ENCODE results near the gene EXD1.

DNA sequence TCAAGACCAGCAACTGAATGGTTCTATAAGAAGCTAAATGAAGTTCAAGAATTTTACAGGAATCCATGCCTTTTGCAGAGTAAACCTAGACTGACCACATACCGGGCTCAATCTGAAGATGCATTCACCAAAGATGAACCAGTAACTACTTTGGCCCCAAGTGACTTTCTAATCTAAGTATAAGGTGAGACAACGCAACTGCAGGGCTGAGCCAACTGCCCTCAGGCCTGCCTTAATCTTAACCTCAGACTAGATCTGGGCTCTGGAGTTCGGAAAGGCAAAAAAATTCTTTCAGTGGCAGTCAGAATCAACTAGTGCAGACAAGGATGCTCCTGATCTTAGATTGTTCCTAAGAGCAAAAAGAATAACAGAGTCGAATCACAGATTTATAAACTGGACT is 48.3 kb downstream of the EXD1 start:
- TF ChIP-seq RBM22 (optimal IDR thresholded peaks at IDR 0.05; ENCODE audit: low read length) (no peak), SUZ12 (IDR thresholded peaks at IDR 0.05; ENCODE audit: low read depth, low read length) (no peak), TCF7L2 (IDR thresholded peaks at IDR 0.05; ENCODE audit: low read depth, low read length) (no peak), EP300 (IDR thresholded peaks at IDR 0.05; ENCODE audit: low read depth in 2 of 2, low read length in 2 of 2) (no peak), EP300 (CRISPR knock-in tag; IDR thresholded peaks at IDR 0.05; ENCODE audit: borderline replicate concordance) (no peak), ZBTB38 (CRISPR knock-in tag; IDR thresholded peaks at IDR 0.05) (no peak)
- TF ChIP-seq, protein P1, sequence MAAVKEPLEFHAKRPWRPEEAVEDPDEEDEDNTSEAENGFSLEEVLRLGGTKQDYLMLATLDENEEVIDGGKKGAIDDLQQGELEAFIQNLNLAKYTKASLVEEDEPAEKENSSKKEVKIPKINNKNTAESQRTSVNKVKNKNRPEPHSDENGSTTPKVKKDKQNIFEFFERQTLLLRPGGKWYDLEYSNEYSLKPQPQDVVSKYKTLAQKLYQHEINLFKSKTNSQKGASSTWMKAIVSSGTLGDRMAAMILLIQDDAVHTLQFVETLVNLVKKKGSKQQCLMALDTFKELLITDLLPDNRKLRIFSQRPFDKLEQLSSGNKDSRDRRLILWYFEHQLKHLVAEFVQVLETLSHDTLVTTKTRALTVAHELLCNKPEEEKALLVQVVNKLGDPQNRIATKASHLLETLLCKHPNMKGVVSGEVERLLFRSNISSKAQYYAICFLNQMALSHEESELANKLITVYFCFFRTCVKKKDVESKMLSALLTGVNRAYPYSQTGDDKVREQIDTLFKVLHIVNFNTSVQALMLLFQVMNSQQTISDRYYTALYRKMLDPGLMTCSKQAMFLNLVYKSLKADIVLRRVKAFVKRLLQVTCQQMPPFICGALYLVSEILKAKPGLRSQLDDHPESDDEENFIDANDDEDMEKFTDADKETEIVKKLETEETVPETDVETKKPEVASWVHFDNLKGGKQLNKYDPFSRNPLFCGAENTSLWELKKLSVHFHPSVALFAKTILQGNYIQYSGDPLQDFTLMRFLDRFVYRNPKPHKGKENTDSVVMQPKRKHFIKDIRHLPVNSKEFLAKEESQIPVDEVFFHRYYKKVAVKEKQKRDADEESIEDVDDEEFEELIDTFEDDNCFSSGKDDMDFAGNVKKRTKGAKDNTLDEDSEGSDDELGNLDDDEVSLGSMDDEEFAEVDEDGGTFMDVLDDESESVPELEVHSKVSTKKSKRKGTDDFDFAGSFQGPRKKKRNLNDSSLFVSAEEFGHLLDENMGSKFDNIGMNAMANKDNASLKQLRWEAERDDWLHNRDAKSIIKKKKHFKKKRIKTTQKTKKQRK (IDR thresholded peaks at IDR 0.05; ENCODE audit: low read length), result no peak
- TF ChIP-seq, protein P2, sequence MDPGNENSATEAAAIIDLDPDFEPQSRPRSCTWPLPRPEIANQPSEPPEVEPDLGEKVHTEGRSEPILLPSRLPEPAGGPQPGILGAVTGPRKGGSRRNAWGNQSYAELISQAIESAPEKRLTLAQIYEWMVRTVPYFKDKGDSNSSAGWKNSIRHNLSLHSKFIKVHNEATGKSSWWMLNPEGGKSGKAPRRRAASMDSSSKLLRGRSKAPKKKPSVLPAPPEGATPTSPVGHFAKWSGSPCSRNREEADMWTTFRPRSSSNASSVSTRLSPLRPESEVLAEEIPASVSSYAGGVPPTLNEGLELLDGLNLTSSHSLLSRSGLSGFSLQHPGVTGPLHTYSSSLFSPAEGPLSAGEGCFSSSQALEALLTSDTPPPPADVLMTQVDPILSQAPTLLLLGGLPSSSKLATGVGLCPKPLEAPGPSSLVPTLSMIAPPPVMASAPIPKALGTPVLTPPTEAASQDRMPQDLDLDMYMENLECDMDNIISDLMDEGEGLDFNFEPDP (CRISPR knock-in tag; conservative IDR thresholded peaks at IDR 0.05), result no peak
- TF ChIP-seq, protein P3, sequence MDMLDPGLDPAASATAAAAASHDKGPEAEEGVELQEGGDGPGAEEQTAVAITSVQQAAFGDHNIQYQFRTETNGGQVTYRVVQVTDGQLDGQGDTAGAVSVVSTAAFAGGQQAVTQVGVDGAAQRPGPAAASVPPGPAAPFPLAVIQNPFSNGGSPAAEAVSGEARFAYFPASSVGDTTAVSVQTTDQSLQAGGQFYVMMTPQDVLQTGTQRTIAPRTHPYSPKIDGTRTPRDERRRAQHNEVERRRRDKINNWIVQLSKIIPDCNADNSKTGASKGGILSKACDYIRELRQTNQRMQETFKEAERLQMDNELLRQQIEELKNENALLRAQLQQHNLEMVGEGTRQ (IDR thresholded peaks at IDR 0.05; ENCODE audit: low read depth, low read length), result no peak
- TF ChIP-seq, protein P3 (CRISPR knock-in tag; IDR thresholded peaks at IDR 0.05; ENCODE audit: borderline replicate concordance), result no peak
- TF ChIP-seq, protein P4, sequence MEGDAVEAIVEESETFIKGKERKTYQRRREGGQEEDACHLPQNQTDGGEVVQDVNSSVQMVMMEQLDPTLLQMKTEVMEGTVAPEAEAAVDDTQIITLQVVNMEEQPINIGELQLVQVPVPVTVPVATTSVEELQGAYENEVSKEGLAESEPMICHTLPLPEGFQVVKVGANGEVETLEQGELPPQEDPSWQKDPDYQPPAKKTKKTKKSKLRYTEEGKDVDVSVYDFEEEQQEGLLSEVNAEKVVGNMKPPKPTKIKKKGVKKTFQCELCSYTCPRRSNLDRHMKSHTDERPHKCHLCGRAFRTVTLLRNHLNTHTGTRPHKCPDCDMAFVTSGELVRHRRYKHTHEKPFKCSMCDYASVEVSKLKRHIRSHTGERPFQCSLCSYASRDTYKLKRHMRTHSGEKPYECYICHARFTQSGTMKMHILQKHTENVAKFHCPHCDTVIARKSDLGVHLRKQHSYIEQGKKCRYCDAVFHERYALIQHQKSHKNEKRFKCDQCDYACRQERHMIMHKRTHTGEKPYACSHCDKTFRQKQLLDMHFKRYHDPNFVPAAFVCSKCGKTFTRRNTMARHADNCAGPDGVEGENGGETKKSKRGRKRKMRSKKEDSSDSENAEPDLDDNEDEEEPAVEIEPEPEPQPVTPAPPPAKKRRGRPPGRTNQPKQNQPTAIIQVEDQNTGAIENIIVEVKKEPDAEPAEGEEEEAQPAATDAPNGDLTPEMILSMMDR (CRISPR knock-in tag; IDR thresholded peaks at IDR 0.05), result no peak

All from HepG2 (cell line).